ENCODE results near the gene RTBDN. TPM values are rescaled to one million over a fixed set of nuclear protein-coding genes. Genes with fewer than 3 reads are reported as not detected.

The RTBDN gene
- total and polyA plus RNA-seq, 2 donors from 2014 or later: not detected

DNA sequence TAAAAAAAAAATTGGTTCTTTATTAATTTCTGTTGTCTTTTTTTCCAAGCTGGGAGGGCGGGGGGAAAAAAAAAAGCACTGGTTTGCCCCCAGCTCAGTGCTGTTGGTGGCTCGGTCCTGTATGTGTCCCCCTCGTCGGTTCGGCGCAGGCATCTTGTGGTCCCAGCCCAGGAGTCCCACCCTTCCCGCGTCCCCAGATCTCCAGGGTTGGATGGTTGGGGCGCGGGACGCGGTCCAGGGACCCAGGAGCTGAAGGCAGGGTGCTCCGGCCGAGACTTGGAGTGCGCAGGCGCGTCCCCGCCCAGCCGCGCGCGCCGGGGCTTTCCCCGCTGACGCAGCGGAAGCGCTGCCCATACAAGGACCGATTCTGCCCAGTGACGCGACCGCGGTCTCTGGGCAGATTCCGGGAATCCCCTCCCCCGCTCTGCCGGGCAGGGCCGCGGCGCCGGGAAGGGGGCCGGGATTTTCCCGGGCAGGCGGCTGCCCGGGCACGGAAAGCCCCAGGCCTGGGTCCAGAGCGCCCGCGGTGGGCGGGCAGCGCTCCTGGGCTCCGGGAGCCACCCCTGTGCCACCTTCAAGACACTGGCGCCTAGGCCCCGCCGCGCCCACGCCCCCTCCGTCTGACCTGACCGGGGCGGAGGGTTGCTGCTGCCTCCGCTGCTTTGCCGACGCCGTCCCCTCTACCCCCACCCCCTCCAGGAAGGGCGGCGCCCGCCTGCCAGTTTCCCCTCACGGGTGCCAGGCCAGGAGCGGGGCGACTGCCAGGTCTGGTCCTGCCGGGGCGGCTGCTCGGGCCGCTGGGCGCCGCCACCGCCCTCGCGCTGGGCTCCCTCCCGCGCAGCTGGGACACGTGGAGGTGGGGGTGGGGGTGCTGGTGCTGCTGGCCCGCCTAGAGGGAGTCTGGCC is 40.8 kb downstream of the RTBDN start:
- Histone ChIP-seq H3K27me3 (ENCODE audit: control insufficient read depth, insufficient read depth, low read length) (no peaks in the 10 kb centered on the region), H3K9ac (ENCODE audit: low read length in 3 of 3) (peak overlapping the region; percentile 60 to 100 (median 100)), H3K36me3 (ENCODE audit: control insufficient read depth in 2 of 3, insufficient read depth in 3 of 3, low read length in 3 of 3) (peaks cover 0 to 5% (median 0%) of the 10 kb centered on the region in 3 donors), H3K4me3 (ENCODE audit: low read length in 3 of 3) (peak overlapping the region; percentile 77 to 97 (median 96)), H3K4me1 (ENCODE audit: control insufficient read depth in 2 of 3, insufficient read depth in 2 of 3, low read depth in 1 of 3, low read length in 3 of 3) (peaks cover 0 to 20% (median 12%) of the 10 kb centered on the region in 3 donors), H3K27ac (ENCODE audit: low read depth in 2 of 2, low read length in 2 of 2) (peak overlapping the region; percentile 100), H3K9me3 (ENCODE audit: control insufficient read depth in 2 of 3, insufficient read depth in 1 of 3, low read length in 3 of 3) (no peaks in the 10 kb centered on the region)
- TF ChIP-seq, protein P1, sequence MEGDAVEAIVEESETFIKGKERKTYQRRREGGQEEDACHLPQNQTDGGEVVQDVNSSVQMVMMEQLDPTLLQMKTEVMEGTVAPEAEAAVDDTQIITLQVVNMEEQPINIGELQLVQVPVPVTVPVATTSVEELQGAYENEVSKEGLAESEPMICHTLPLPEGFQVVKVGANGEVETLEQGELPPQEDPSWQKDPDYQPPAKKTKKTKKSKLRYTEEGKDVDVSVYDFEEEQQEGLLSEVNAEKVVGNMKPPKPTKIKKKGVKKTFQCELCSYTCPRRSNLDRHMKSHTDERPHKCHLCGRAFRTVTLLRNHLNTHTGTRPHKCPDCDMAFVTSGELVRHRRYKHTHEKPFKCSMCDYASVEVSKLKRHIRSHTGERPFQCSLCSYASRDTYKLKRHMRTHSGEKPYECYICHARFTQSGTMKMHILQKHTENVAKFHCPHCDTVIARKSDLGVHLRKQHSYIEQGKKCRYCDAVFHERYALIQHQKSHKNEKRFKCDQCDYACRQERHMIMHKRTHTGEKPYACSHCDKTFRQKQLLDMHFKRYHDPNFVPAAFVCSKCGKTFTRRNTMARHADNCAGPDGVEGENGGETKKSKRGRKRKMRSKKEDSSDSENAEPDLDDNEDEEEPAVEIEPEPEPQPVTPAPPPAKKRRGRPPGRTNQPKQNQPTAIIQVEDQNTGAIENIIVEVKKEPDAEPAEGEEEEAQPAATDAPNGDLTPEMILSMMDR (IDR thresholded peaks at IDR 0.05; ENCODE audit: borderline replicate concordance, extremely low read depth, insufficient read depth): no peak
- peak; percentile 94 to 99 (median 97) for DNase-seq
- intact Hi-C loops (cut with DNase I): loop anchor here (10.0 kb wide), 1 partner anchor 119 kb away; no protein-coding TSS in a partner anchor
- FAIRE-seq: no peak

DNA sequence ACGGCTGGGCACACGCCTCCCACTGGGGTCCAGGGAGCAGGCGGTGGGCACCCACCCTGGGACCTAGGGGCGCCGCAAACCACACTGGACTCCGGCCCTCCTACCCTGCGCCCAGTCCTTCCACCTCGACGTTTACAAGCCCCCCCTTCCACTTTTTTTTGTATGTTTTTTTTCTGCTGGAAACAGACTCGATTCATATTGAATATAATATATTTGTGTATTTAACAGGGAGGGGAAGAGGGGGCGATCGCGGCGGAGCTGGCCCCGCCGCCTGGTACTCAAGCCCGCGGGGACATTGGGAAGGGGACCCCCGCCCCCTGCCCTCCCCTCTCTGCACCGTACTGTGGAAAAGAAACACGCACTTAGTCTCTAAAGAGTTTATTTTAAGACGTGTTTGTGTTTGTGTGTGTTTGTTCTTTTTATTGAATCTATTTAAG is 41.5 kb downstream of the RTBDN start:
- FAIRE-seq (no peak), DNase-seq (peak in 1 of 5 donors; percentile 72)
- intact Hi-C loops (cut with DNase I): loop anchor here (10.0 kb wide), 1 partner anchor 118 kb away; no protein-coding TSS in a partner anchor
- Histone ChIP-seq H3K9me3 (ENCODE audit: control insufficient read depth in 2 of 3, insufficient read depth in 1 of 3, low read length in 3 of 3) (no peaks in the 10 kb centered on the region), H3K36me3 (ENCODE audit: control insufficient read depth in 2 of 3, insufficient read depth in 3 of 3, low read length in 3 of 3) (peaks cover 0 to 5% (median 0%) of the 10 kb centered on the region in 3 donors), H3K4me1 (ENCODE audit: control insufficient read depth in 2 of 3, insufficient read depth in 2 of 3, low read depth in 1 of 3, low read length in 3 of 3) (peaks cover 3 to 27% (median 19%) of the 10 kb centered on the region in 3 donors), H3K9ac (ENCODE audit: low read length in 3 of 3) (peak overlapping the region; percentile 60 to 100 (median 100)), H3K27ac (ENCODE audit: low read depth in 2 of 2, low read length in 2 of 2) (peak overlapping the region; percentile 100), H3K4me3 (ENCODE audit: low read length in 3 of 3) (peak overlapping the region; percentile 77 to 97 (median 96)), H3K27me3 (ENCODE audit: control insufficient read depth, insufficient read depth, low read length) (no peaks in the 10 kb centered on the region)
- TF ChIP-seq, protein P1 (IDR thresholded peaks at IDR 0.05; ENCODE audit: borderline replicate concordance, extremely low read depth, insufficient read depth): no peak

DNA sequence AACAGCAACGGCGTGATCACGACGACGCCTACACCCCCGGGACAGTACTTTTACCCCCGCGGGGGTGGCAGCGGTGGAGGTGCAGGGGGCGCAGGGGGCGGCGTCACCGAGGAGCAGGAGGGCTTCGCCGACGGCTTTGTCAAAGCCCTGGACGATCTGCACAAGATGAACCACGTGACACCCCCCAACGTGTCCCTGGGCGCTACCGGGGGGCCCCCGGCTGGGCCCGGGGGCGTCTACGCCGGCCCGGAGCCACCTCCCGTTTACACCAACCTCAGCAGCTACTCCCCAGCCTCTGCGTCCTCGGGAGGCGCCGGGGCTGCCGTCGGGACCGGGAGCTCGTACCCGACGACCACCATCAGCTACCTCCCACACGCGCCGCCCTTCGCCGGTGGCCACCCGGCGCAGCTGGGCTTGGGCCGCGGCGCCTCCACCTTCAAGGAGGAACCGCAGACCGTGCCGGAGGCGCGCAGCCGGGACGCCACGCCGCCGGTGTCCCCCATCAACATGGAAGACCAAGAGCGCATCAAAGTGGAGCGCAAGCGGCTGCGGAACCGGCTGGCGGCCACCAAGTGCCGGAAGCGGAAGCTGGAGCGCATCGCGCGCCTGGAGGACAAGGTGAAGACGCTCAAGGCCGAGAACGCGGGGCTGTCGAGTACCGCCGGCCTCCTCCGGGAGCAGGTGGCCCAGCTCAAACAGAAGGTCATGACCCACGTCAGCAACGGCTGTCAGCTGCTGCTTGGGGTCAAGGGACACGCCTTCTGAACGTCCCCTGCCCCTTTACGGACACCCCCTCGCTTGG is 42.1 kb downstream of the RTBDN start:
- DNase-seq (peak; percentile 70 to 94 (median 85)), FAIRE-seq (no peak)
- H3K27ac ChIP-seq (ENCODE audit: low read depth in 2 of 2, low read length in 2 of 2): peak overlapping the region; percentile 100
- peaks cover 0 to 5% (median 0%) of the 10 kb centered on the region in 3 donors for H3K36me3 ChIP-seq (ENCODE audit: control insufficient read depth in 2 of 3, insufficient read depth in 3 of 3, low read length in 3 of 3)
- H3K9me3 ChIP-seq (ENCODE audit: control insufficient read depth in 2 of 3, insufficient read depth in 1 of 3, low read length in 3 of 3): no peaks in the 10 kb centered on the region
- intact Hi-C loops (cut with DNase I): loop anchor here (10.0 kb wide), 1 partner anchor 117 kb away; no protein-coding TSS in a partner anchor
- H3K4me3 ChIP-seq (ENCODE audit: low read length in 3 of 3): peak overlapping the region; percentile 77 to 97 (median 96)
- peaks cover 3 to 27% (median 20%) of the 10 kb centered on the region in 3 donors for H3K4me1 ChIP-seq (ENCODE audit: control insufficient read depth in 2 of 3, insufficient read depth in 2 of 3, low read depth in 1 of 3, low read length in 3 of 3)
- TF ChIP-seq, protein P1 (IDR thresholded peaks at IDR 0.05; ENCODE audit: borderline replicate concordance, extremely low read depth, insufficient read depth): no peak
- no peaks in the 10 kb centered on the region for H3K27me3 ChIP-seq (ENCODE audit: control insufficient read depth, insufficient read depth, low read length)
- H3K9ac ChIP-seq (ENCODE audit: low read length in 3 of 3): peak overlapping the region; percentile 60 to 100 (median 100)

All from kidney (tissue), 14 donors.